Ovary (tissue), 3 donors: Measurements from ENCODE around the gene CCR6.

ENCODE experiments used
- EP300 ChIP-seq: sonication (generic); formaldehyde crosslinking; IDR thresholded peaks from one replicate; pipeline ENCODE4 v1.6.1; 2017; ENCODE audit warnings: antibody characterized with exemption
- TF ChIP-seq, protein P1 (sequence below), 3 donors: fragments of 450-650 bp in 2 of 3; fragments of 200-600 bp in 1 of 3; IDR thresholded peaks; one replicate each; pipeline versions ENCODE4 v1.5.1 to v1.8.0; 2016 to 2022; ENCODE audit warnings: antibody characterized with exemption in 3 of 3, mild to moderate bottlenecking in 1 of 3
- donor health status: DM: no; HTN: no; CAD: no.

DNA sequence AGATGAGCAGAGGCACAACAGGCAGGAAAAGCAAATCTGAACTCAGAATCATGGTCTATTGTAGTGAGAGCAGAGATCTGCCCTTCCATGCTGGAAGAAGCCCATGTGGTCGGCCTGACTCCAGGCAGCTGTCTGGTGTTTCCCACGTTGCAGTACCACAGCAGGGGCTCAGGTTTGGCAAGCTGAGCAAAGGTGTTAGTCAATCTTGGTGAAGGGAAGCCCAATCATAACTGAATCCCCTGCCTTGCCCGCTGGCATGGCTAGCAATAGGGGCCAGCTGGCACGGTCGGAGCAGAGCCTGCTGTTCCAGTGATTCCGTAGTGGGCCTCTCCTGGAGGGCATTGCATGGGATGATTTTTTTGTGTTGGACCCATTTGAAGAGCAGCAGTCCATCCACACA, 17.8 kb upstream of the CCR6 start:
- TF ChIP-seq, protein P1, sequence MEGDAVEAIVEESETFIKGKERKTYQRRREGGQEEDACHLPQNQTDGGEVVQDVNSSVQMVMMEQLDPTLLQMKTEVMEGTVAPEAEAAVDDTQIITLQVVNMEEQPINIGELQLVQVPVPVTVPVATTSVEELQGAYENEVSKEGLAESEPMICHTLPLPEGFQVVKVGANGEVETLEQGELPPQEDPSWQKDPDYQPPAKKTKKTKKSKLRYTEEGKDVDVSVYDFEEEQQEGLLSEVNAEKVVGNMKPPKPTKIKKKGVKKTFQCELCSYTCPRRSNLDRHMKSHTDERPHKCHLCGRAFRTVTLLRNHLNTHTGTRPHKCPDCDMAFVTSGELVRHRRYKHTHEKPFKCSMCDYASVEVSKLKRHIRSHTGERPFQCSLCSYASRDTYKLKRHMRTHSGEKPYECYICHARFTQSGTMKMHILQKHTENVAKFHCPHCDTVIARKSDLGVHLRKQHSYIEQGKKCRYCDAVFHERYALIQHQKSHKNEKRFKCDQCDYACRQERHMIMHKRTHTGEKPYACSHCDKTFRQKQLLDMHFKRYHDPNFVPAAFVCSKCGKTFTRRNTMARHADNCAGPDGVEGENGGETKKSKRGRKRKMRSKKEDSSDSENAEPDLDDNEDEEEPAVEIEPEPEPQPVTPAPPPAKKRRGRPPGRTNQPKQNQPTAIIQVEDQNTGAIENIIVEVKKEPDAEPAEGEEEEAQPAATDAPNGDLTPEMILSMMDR (IDR thresholded peaks at IDR 0.05): no peak
- no peak for TF ChIP-seq EP300
